Fibroblast of lung (primary cell): ENCODE results near the gene TBC1D12. TPM values are rescaled to one million over a fixed set of nuclear protein-coding genes. Genes with fewer than 3 reads are reported as not detected.
A peak's percentile ranks its signal among the peaks of the same experiment; 100 is the strongest.

ENCODE experiments used
- DNase-seq, 2 donors: peaks; one replicate each; pipeline versions ENCODE4 v3.0.0 to v3.0.0-alpha.2; 2010; ENCODE audit warnings: low read depth in 2 of 2
- H2AFZ ChIP-seq: 2 replicates; pipeline ENCODE4 v1.5.1; 2012; ENCODE audit warnings: low read length, control low read depth, inconsistent platforms
- H3K27ac ChIP-seq: 2 replicates; pipeline ENCODE4 v1.5.1; 2011; ENCODE audit warnings: low read length, control low read depth; ENCODE audit not compliant: insufficient read depth
- H3K27me3 ChIP-seq: 2 replicates; pipeline ENCODE4 v1.5.1; 2011; ENCODE audit warnings: mild to moderate bottlenecking, low read length; ENCODE audit not compliant: control insufficient read depth, insufficient read depth
- H3K36me3 ChIP-seq: 2 replicates; pipeline ENCODE4 v1.5.1; 2011; ENCODE audit warnings: low read length; ENCODE audit not compliant: control insufficient read depth, insufficient read depth
- H3K4me1 ChIP-seq: 2 replicates; pipeline ENCODE4 v1.5.1; 2011; ENCODE audit warnings: low read length; ENCODE audit not compliant: control insufficient read depth, insufficient read depth; ENCODE audit errors: extremely low read depth
- H3K4me2 ChIP-seq: 2 replicates; pipeline ENCODE4 v1.5.1; 2011; ENCODE audit warnings: low read length, control low read depth; ENCODE audit not compliant: insufficient read depth; ENCODE audit errors: extremely low read depth
- H3K4me3 ChIP-seq, 4 experiments: fragments of 200-600 bp in 1 of 4; sonication (generic) in 1 of 4; replicated peaks in 1 of 4; 2 replicates each; pipeline ENCODE4 v1.5.1; 2011 to 2016; ENCODE audit warnings: low read length in 4 of 4, low read depth in 3 of 4, mild to moderate bottlenecking in 3 of 4, control low read depth in 2 of 4, inconsistent platforms in 1 of 4, mixed read lengths in 1 of 4; ENCODE audit not compliant: insufficient read depth in 1 of 4; ENCODE audit errors: control extremely low read depth in 1 of 4
- H3K79me2 ChIP-seq: 2 replicates; pipeline ENCODE4 v1.5.1; 2012; ENCODE audit warnings: mild to moderate bottlenecking, low read length, inconsistent platforms; ENCODE audit not compliant: control insufficient read depth, insufficient read depth
- H3K9ac ChIP-seq: 2 replicates; pipeline ENCODE4 v1.5.1; 2011; ENCODE audit warnings: mild to moderate bottlenecking, low read length, control low read depth; ENCODE audit not compliant: insufficient read depth
- H3K9me3 ChIP-seq: 2 replicates; pipeline ENCODE4 v1.5.1; 2012; ENCODE audit warnings: low read depth, low read length; ENCODE audit not compliant: control insufficient read depth, insufficient read depth
- H4K20me1 ChIP-seq: 2 replicates; pipeline ENCODE4 v1.5.1; 2011; ENCODE audit warnings: low read length; ENCODE audit not compliant: control insufficient read depth, insufficient read depth; ENCODE audit errors: extremely low read depth
- CTCF ChIP-seq, 2 donors: IDR thresholded peaks in 1 of 2; conservative IDR thresholded peaks in 1 of 2; 1 replicate in 1 of 2; 2 replicates in 1 of 2; pipeline ENCODE4 v1.5.1; 2011 to 2012; ENCODE audit warnings: low read length in 2 of 2, control low read depth in 1 of 2, inconsistent platforms in 1 of 2, low read depth in 1 of 2, mild to moderate bottlenecking in 1 of 2
- EZH2 ChIP-seq: IDR thresholded peaks from 2 replicates; pipeline ENCODE4 v1.5.1; 2012; ENCODE audit warnings: low read length, control low read depth, mild to moderate bottlenecking; ENCODE audit errors: missing control alignments
- polyA plus RNA-seq, 2 donors: library from polyadenylated mRNA; depleted of rRNA in 1 of 2; stranded (reverse) in 1 of 2; unstranded in 1 of 2; fragments of >200 nt; gene quantifications; 2 replicates each; pipeline ENCODE4 v1.2.1, GENCODE V29; 2011 to 2012; ENCODE audit warnings: missing spikeins in 1 of 2
- total RNA-seq: library from RNA; depleted of rRNA; stranded (reverse); fragments of >200 nt; gene quantifications from 2 replicates; pipeline ENCODE4 v1.2.1, GENCODE V29; 2014

Gene TBC1D12
- total and polyA plus RNA-seq, 2 donors (not counting 1 experiment from before 2014, with no cell fraction given) = 7.8 to 13.9 TPM

- Histone ChIP-seq H2AFZ (no peak overlapping the region), H3K79me2 (no peaks in the 10 kb centered on the region), H3K4me3 (no peak overlapping the region), H3K9ac (no peak overlapping the region), H4K20me1 (no peaks in the 10 kb centered on the region), H3K9me3 (no peaks in the 10 kb centered on the region), H3K4me2 (no peak overlapping the region), H3K36me3 (no peaks in the 10 kb centered on the region), H3K27me3 (no peaks in the 10 kb centered on the region), H3K4me1 (no peaks in the 10 kb centered on the region), H3K27ac (no peak overlapping the region)
- TF ChIP-seq CTCF (conservative IDR thresholded peaks at IDR 0.05 in 1 of 2, IDR thresholded peaks at IDR 0.05 in 1 of 2; ENCODE audit: low read depth in 1 of 2, low read length in 2 of 2) = peak; percentile 37 to 57
- no peak for TF ChIP-seq EZH2
- DNase-seq = peak in 1 of 2 donors; percentile 9
Measured at GRCh38 chr10:94500063-94500462, 97.7 kb downstream of the TBC1D12 start.

GRCh38 chr10:94521276-94522250 lies 119.2 kb downstream of the TBC1D12 start:
- H3K9me3 ChIP-seq = no peaks in the 10 kb centered on the region
- H3K27me3 ChIP-seq = no peaks in the 10 kb centered on the region
- H3K9ac ChIP-seq = no peak overlapping the region
- H4K20me1 ChIP-seq = no peaks in the 10 kb centered on the region
- no peak for DNase-seq
- no peaks in the 10 kb centered on the region for H3K79me2 ChIP-seq
- no peak overlapping the region for H2AFZ ChIP-seq
- H3K4me3 ChIP-seq = no peak overlapping the region
- H3K4me2 ChIP-seq = no peak overlapping the region
- TF ChIP-seq EZH2 = no peak
- TF ChIP-seq CTCF (conservative IDR thresholded peaks at IDR 0.05 in 1 of 2, IDR thresholded peaks at IDR 0.05 in 1 of 2; ENCODE audit: low read depth in 1 of 2, low read length in 2 of 2) = no peak
- no peak overlapping the region for H3K27ac ChIP-seq
- H3K36me3 ChIP-seq = no peaks in the 10 kb centered on the region
- H3K4me1 ChIP-seq = no peaks in the 10 kb centered on the region

- no peaks in the 10 kb centered on the region for H3K9me3 ChIP-seq
- no peak overlapping the region for H3K4me2 ChIP-seq
- H3K36me3 ChIP-seq = no peaks in the 10 kb centered on the region
- no peaks in the 10 kb centered on the region for H3K4me1 ChIP-seq
- no peak overlapping the region for H3K9ac ChIP-seq
- H3K4me3 ChIP-seq = no peak overlapping the region
- TF ChIP-seq EZH2 = no peak
- no peak for TF ChIP-seq CTCF (conservative IDR thresholded peaks at IDR 0.05 in 1 of 2, IDR thresholded peaks at IDR 0.05 in 1 of 2; ENCODE audit: low read depth in 1 of 2, low read length in 2 of 2)
- H4K20me1 ChIP-seq = no peaks in the 10 kb centered on the region
- H3K27me3 ChIP-seq = no peaks in the 10 kb centered on the region
- no peaks in the 10 kb centered on the region for H3K79me2 ChIP-seq
- H3K27ac ChIP-seq = no peak overlapping the region
- peak; percentile 47 to 93 for DNase-seq
- no peak overlapping the region for H2AFZ ChIP-seq
Measured at GRCh38 chr10:94524146-94524545, 121.8 kb downstream of the TBC1D12 start.
